GM19467 (cell line): ENCODE data around the gene EBF3.

Experiments used
- ATAC-seq: cut with Tn5 transposase; IDR thresholded peaks from one replicate; pipeline ENCODE4 v1.9.1; 2021; ENCODE audit warnings: mild to moderate bottlenecking, moderate library complexity; ENCODE audit not compliant: unreplicated experiment

The EBF3 gene

GRCh38 chr10:129893104-129894089 is 70.7 kb downstream of the EBF3 start:
- ATAC-seq: no peak

GRCh38 chr10:129892548-129893052 is 71.5 kb downstream of the EBF3 start:
- no peak for ATAC-seq

DNA sequence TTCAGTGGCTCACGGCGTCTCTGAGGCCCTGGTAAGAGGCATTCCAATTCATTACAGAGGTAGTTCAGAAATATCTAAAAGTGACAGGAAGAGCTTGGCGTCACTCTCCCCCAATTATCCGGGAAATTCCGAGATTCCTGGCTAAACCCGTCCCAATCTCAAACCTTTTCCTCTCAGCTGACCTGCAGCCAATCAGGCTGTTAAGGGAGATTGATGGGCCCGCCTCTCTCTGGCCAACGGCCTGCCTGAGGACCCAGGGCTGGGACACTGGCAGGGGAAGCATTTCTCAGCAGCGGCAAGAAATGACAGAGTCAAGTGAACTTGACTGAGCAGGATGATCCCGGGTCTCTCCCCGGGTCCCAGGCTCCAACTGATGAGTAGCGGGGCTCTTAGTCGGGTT is 72.3 kb downstream of the EBF3 start:
- no peak for ATAC-seq

DNA sequence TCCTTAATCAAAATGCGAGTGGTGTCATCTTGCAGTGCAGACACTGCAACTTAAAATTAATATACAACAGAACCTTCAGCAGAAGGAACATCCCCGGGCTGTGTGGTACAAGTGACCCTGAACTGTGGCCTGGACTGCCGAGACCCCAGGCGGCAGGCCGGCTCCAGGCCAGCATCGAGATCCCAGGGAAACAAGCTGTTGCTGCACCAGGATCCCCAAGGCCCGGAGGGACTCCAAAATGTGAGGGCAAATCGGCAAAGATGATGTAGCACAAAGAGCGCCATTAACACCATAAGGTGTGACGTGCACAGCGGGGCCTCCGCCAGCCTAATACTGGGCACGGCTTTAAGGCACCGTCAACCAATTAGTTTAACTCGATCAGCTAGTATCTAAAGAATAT is 73.9 kb downstream of the EBF3 start:
- ATAC-seq: no peak

GRCh38 chr10:129888784-129889616 is 75.1 kb downstream of the EBF3 start:
- ATAC-seq: peak; percentile 67

DNA sequence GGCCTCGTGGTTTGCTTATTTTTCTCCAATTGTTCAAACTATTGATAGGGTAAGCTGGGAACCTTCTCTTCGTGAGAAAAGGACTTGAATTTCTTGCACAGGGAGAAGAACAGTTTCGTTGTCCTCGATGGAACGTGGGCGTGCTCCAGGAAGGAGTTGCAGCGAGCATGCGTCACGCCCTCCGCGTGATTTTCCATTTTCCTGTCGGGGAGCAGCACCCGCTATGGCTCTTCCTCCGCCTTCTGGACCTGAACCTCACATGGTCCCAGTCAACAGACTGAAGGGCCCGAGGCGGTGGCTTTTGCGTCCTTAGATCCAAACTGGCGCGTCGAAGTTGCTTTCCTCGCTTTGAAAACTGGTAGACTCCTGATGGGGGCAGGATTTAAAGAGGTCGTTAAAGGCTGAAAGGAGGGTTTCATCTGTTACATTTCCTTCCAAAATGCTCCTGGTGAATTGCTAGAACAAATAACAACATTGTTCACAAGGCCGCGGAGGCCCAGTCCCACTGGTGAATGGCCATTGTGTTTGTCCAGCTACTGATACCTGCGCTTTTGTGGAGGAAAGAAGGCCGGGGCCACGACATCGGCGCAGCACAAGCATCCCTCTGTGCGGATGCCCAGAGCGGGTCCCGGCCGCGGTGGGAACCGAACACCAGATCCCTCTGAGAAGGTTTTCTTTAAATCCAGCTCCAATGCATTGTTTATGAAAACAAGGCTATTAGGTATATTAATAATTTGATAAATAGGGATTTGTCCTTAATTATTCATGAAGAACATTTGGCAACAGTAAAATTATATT is 75.9 kb downstream of the EBF3 start:
- no peak for ATAC-seq

DNA sequence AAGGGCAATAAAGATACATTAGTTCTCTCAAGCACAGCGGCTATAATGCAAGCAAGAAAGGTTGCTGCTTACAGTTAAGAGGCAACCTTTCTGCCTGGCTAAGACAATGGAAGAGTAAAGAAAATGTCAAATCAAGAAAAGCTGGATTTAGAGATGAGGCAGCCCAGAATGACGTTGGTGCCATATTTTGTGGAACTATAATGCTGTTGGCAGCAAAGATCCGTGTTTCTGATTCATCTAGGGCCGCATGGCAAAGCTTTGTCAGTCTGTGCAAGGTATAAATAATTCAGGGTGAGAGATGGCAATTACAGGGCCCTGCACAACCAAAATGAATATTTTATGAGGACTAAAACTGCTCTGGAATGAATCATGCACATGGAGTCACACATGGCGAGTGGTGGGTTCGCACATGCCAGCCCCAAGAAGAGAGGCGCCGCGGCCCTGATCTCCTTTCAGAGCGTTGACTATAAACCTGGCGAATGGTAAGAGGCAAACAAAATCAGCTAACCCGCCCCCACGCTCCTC is 76.6 kb downstream of the EBF3 start:
- no peak for ATAC-seq

GRCh38 chr10:129886263-129886662 is 77.8 kb downstream of the EBF3 start:
- ATAC-seq: no peak

GRCh38 chr10:129885526-129885925 is 78.5 kb downstream of the EBF3 start:
- ATAC-seq: no peak

DNA sequence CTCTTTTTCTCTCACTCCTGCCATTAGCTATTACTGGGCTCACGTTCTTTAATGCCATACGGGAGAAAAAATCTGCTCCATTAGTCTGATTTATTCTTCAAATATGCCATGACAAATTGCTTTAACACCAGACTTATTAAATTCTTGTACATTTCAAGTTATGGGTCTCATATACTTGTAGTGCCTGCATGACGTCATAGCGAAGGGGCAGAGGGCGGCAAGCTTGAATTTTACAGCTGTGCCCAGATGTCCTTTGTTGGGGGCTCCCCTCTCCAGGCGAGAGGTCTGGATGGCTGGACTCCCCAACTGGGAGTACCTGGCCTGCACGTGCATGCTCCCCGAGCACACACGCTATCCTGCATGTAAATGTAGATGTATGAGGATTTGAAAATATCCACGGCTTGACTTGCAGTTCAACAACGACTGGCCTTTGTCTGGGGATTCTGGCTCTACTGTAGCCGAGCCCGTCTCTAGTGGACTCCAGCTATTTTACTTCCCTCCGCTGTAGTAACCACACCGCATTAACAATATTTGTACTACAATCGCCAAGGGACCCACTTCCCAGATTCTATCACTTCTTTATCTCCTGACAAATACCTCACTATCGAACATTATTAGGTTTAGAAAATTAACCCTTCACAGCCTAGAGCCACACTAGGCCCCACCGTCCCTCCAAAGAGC is 79.5 kb downstream of the EBF3 start:
- no peak for ATAC-seq

- ATAC-seq: no peak
These were observed 80.3 kb downstream of the EBF3 start for GRCh38 chr10:129883626-129884397.

DNA sequence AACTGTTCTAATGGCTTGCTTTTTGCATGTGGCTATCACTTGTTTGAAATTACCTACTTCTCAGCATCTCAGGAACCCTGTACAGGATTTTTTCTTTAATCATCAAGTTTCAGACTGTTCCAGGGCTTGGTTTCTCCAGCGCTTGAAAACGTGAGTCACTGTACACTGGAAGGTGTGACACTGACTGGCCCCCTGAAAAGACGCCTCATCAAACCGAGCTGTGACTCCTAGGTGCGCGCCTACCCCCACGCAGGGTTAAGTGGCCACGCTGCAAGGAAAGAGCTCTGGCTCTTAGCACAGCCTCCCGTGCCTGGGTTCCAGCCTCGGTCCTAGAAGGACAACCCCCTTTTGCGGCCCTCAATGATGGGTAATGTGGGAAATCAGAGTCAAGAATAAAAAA is 81.0 kb downstream of the EBF3 start:
- no peak for ATAC-seq

DNA sequence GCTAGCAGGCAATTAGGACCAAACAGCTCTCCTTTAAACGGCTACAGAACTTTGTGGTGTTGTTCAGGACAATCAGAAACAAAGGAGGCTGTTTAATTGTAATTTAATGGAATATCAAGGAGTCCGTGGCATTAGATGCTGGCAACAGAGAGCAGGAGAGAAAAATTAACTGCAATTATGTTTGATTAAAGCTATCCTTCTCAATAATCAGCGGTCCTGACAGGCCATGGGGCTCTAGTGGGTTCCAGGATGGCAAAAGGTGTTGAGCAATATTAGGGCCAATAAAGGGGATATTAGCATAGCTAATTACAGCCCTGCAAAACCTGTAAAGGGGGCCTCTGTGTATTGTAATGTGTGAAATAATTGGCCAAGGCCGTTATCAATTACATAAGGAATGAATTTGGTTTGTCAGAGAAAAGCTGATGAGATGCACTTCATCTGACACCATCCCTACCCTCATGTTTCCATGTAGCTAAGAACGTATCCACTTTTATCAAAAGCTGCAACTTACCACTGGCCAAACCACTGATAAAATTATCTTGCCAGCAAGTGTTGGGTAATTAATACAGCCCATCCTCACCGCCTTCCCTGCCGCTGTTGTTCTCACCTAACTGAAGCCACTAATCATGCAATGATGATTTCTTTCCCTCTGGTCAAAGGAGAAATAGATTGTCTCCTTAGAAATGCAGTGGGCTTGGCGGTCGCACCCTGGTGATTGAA is 81.6 kb downstream of the EBF3 start:
- ATAC-seq: no peak

- ATAC-seq: no peak
These were observed 82.4 kb downstream of the EBF3 start for GRCh38 chr10:129881641-129882040.

DNA sequence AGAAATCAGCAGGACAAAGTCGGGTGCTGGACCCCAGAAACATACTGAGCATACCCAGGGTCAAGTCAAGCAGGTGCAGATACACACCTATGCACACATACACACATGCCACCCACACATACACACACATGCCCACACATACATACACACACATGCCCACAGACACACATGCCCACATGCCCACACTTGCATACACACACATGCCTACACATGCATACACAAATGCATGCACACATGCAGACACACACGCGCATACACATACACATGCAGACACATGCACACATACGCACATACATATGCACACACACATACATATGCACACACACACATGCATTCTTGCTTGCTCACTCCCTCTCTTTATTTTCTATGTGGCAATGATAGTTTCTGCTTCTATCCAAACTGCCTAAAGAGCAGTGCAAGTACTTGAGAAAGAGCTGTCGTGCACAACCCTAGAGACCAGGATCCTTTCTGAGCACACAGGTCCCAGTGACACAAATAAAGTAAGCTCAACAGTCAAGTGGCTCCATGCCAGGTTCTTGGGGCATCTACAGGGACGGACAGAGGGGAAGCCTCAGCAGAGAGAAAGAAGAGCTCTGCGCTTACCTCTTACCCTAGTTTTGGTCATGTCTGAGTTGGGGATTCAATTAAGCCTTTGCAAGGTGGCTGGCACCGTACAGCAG is 83.7 kb downstream of the EBF3 start:
- no peak for ATAC-seq

GRCh38 chr10:129879655-129880054 is 84.4 kb downstream of the EBF3 start:
- ATAC-seq: no peak

GRCh38 chr10:129878835-129879234 is 85.2 kb downstream of the EBF3 start:
- no peak for ATAC-seq

- no peak for ATAC-seq
These were observed 86.2 kb downstream of the EBF3 start for GRCh38 chr10:129877773-129878371.
